HepG2 (cell line): ENCODE results near the gene EEIG1. TPM values are rescaled to one million over a fixed set of nuclear protein-coding genes. Genes with fewer than 3 reads are reported as not detected.

Experiments
- FUBP1 ChIP-seq: sonication (generic); formaldehyde crosslinking; IDR thresholded peaks from 2 replicates; pipeline ENCODE4 v1.5.1; 2020; ENCODE audit warnings: missing genetic modification reagents, mild to moderate bottlenecking, borderline replicate concordance
- KAT7 ChIP-seq: IDR thresholded peaks from 2 replicates; pipeline ENCODE4 v1.6.1; 2018; ENCODE audit warnings: borderline replicate concordance, missing compliant biosample characterization
- MLXIP ChIP-seq: sonication (generic); formaldehyde crosslinking; IDR thresholded peaks from 2 replicates; pipeline ENCODE4 v1.9.0; 2021; ENCODE audit warnings: missing genetic modification reagents, borderline replicate concordance
- ZNF614 ChIP-seq: IDR thresholded peaks from 2 replicates; pipeline ENCODE4 v1.6.1; 2018; ENCODE audit warnings: missing biosample characterization, missing genetic modification reagents, inconsistent platforms, borderline replicate concordance
- polyA plus RNA-seq, 8 experiments: library from polyadenylated mRNA; depleted of rRNA in 3 of 8; stranded (reverse) in 7 of 8; unstranded in 1 of 8; fragments of >200 nt; fragmentation: Illumina TruSeq in 4 of 8; extraction: Trizol in 4 of 8; gene quantifications; 2 replicates each; pipeline versions ENCODE4 v1.2.1 to v1.2.3, GENCODE V29; 2011 to 2016; ENCODE audit warnings: low read depth in 4 of 8, missing spikeins in 1 of 8, mixed read lengths in 1 of 8; ENCODE audit not compliant: insufficient read depth in 1 of 8
- total RNA-seq, 5 experiments: library from RNA; depleted of rRNA; stranded (reverse); fragments of >200 nt; fragmentation: Illumina TruSeq; extraction: Trizol; gene quantifications; 2 replicates each; pipeline ENCODE4 v1.2.3, GENCODE V29; 2016; ENCODE audit warnings: low read depth in 1 of 5

Gene EEIG1
- total and polyA plus RNA-seq, 2 of the 13 experiments (the other 11 are each of a cell fraction or from before 2014, with no cell fraction given): 16.6 to 25.2 TPM

- TF ChIP-seq MLXIP (CRISPR knock-in tag): no peak
- TF ChIP-seq KAT7 (CRISPR knock-in tag): 0 out of 2 replicates have a peak, but pooled peaks have one; percentile 49
- peak; percentile 48; the same call in 1 of the 2 replicates for TF ChIP-seq ZNF614 (CRISPR knock-in tag)
- TF ChIP-seq FUBP1: no peak
Measured at GRCh38 chr9:127977884-127978647, 2.7 kb downstream of the EEIG1 start (continued).
